GM21576 (cell line): Measurements from ENCODE around the gene STAT5B.
"Not testable (repeated sequence)": the region's sequence is repeated elsewhere in the genome, so short reads cannot be mapped to it uniquely, and the experiment has no call there.

Source experiments
- ATAC-seq: cut with Tn5 transposase; IDR thresholded peaks from one replicate; pipeline ENCODE4 v1.9.1; 2021; ENCODE audit warnings: mild to moderate bottlenecking, moderate library complexity; ENCODE audit not compliant: unreplicated experiment

STAT5B gene

GRCh38 chr17:42200706-42201457, 75.3 kb downstream of the STAT5B start:
- no peak for ATAC-seq

DNA sequence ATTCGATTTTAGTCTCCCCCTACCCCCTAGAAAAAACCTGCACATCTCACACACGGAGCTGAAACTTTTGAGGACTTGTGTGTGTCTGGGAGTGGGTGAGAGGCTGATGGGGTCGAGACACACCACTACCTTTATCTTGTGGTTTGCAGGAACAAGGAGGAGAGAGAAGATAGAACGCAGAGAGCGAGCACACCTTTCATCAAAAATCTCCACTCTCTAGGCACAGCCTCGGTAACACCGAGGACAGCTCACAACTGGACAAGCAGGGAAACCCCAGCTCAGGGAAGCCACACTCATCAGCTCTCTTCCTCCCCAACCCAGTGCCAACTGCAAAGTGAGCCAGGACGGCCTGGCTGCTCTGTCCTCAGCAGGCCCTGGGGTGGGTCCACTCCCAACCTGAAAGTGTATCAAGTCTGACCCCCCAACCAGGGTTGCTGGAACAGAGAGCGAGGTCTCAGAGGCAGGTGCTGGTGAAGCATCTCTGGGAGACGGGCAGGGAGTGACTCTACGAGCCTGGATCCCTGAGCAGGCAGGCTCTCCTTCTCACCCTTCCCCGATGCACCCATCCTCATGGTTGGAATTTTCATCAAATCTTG, 76.7 kb downstream of the STAT5B start:
- no peak for ATAC-seq

- ATAC-seq: no peak
These were observed 77.3 kb downstream of the STAT5B start for GRCh38 chr17:42198897-42199296.

GRCh38 chr17:42197564-42198156, 78.5 kb downstream of the STAT5B start:
- no peak for ATAC-seq

- peak; percentile 84 for ATAC-seq
These were observed 82.0 kb downstream of the STAT5B start, which contains the start of gene GHDC for GRCh38 chr17:42193969-42194899. Gene GHDC, minus strand, starts transcription at chr17:42194494. Its CDS starts 913 bp downstream, at chr17:42193581.

GRCh38 chr17:42193216-42193968, 82.8 kb downstream of the STAT5B start:
- no peak for ATAC-seq

DNA sequence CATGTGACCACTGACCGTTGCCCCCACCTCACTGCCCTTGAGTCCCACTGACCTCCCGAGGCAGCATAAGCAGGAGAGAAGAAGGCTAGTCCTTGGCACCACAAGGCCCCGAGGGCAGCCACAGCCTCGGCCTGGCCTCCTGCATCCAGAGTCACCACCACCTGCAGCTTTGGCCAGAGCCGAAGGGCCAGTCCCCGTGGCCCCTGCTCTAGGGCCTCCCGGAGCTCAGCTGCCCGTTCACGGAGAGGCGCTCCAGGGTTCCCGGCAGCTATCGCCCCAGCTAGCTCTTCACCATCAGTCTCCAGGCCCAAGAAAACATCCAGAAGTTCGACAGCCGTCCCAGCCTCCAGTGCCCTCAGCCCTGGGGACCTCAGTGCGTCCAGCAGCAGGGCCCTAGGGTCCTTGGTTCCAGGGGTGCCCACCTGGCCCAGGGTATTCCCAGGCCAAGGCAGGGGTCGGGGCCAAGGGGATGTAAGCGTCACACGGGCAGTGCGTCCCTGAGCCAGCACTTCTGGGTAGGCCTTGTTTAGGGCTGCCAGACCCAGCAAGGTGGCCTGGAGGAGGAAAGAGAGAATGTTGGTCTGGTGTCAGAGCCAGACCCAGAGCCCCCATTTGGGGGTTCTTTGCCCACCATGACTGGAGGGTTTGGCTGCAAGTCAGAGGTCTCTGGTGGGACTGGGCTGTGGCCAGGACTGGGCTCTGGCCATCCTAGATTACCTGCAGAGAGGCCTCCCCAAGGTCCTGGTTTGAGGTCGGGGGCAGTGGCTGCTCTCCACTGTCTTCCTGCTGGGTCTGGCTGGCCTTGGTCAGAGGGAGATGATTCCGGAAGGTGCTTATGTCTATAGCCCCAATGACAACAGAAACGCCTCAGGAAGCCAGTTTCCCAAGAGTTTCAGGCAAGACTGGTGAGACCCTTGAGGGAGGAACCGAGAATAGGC, 83.7 kb downstream of the STAT5B start:
- no peak for ATAC-seq

GRCh38 chr17:42191275-42191608, 84.9 kb downstream of the STAT5B start:
- ATAC-seq: no peak

- no peak for ATAC-seq
These were observed 85.5 kb downstream of the STAT5B start for GRCh38 chr17:42190491-42191274.

DNA sequence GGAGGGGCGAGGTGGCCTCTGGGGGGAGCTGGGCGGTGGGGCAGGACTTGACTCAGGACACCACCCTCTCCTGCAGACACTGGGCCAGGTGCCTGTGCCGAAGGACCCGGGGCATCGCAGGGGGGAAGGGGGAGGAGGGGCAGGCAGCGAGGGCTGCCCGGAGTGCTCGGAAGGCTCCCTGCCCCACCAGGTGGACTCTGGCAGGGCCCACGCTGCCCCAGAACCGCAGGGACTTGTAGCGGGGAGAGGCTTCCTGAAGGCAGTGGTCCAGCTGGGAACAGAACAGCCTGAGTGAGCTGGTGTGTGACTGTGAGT, 86.6 kb downstream of the STAT5B start:
- ATAC-seq: no peak

- ATAC-seq: no peak
These were observed 87.2 kb downstream of the STAT5B start for GRCh38 chr17:42188749-42189650.

- ATAC-seq: no peak
These were observed 88.4 kb downstream of the STAT5B start for GRCh38 chr17:42187833-42188232.

DNA sequence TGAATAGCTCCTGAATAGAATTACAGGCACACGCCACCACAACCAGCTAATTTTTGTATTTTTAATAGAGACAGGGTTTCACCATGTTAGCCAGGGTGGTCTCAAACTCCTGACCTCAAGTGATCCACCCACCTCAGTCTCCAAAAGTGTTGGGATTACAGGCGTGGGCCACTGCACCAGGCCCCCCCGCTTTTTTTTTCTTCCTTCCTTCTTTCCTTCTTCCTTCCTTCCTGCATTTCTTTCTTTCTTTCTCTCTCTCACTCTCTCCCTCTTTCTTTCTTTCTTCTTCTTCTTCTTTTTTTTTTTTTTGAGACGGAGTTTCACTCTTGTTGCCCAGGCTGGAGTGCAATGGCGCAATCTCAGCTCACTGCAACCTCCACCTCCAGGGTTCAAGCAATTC, 90.0 kb downstream of the STAT5B start:
- ATAC-seq: not testable (repeated sequence)

- no peak for ATAC-seq
These were observed 90.6 kb downstream of the STAT5B start for GRCh38 chr17:42185621-42185930.

GRCh38 chr17:42184713-42185620, 91.2 kb downstream of the STAT5B start, which contains the start of gene HCRT:
Gene HCRT, minus strand, starts transcription at chr17:42185452. Its CDS starts 87 bp downstream, at chr17:42185365.
- no peak for ATAC-seq

GRCh38 chr17:42183741-42184711, 92.2 kb downstream of the STAT5B start:
- no peak for ATAC-seq
